OCI-LY7 (cell line): ENCODE measurements around the gene UQCRQ.

Source experiments
- CTCF ChIP-seq: fragments of 200-600 bp; sonication (generic); conservative IDR thresholded peaks from 2 replicates; pipeline ENCODE4 v1.5.1; 2014; ENCODE audit warnings: mild to moderate bottlenecking, antibody characterized with exemption, low read length, moderate library complexity, mixed read lengths
- EZH2phosphoT487 ChIP-seq: fragments of 200-600 bp; sonication (generic); IDR thresholded peaks from 2 replicates; pipeline ENCODE4 v1.6.1; 2018; ENCODE audit warnings: low read depth, borderline replicate concordance, mild to moderate bottlenecking, mixed run types, antibody characterized with exemption, low read length, moderate library complexity, mixed read lengths

DNA sequence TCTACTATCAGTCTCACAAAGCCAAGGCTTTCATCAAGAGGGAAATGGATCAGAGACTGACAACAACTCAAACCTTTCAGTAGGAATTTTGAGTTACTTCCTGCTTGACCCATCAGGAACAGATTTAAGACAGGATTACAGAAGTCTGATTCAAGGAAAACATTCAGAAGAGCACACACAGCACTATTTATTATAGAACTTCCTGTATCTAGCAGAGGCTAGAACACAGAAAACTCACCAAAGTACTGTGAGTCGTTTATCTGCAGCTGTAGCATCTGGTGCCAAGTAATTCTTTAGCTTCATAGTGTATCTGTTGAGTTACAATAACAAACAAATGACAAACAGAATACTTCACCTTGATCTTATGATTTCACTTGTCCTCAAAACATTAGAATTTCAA lies 20.8 kb downstream of the UQCRQ start:
- no peak for TF ChIP-seq CTCF
- TF ChIP-seq EZH2phosphoT487 = no peak
